ENCODE measurements around the gene SERPINE2. TPM values are rescaled to one million over a fixed set of nuclear protein-coding genes. Genes with fewer than 3 reads are reported as not detected.
A peak's percentile ranks its signal among the peaks of the same experiment; 100 is the strongest.

Gene SERPINE2
- total RNA-seq, 2 experiments from 2014 or later, result 22.2 to 22.5 TPM

DNA sequence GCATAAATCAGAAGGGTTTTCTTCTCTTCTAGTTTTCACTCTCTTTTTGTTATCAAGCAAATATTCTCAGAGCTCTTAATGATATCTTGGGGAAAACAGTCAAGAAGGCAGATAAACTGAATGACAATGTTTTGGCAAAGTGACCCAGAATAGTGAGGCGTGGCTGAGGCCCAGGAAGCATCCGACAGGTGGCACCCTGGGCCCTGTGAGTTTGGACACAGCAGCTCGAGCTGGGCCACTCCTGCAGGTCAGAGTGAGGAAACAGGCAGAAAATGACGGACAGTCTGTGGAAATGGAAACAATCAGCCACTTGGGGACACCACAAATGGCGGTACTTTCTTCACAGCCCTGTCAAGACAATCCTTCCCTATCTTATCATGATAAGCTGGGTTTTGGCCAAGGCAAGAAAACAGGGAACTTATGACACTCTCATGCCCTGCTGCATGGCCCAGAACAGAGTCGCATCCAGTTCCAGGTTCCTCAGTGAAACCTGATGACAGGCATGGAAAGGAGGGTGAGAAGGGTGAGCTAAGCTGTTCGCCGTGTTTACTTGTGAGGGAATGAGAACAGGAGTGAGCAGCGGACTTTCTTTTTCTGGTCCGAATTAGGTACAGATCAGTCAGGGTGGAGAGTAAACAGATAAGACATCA is 49.8 kb downstream of the SERPINE2 start:
- H3K27me3 Mint-ChIP-seq (ENCODE audit: low read depth), result no peaks in the 10 kb centered on the region
- ChIA-PET POLR2A (no interaction called here), CTCF (interaction anchor here (0.6 to 3.6 kb wide), 3 partner anchors 17 to 295 kb away, joined by 3 to 19 read pairs (median 3); no protein-coding TSS in a partner anchor)
- no peaks in the 10 kb centered on the region for H3K9me3 Mint-ChIP-seq (ENCODE audit: insufficient read depth)
- DNase-seq (no peak), ATAC-seq (no peak)
- H3K4me1 Mint-ChIP-seq (ENCODE audit: low read depth), result peaks cover 4% of the 10 kb centered on the region
- no peak overlapping the region for H3K4me3 Mint-ChIP-seq
- peaks cover 4% of the 10 kb centered on the region for H3K36me3 Mint-ChIP-seq (ENCODE audit: low read depth)
- no peak overlapping the region for H3K27ac Mint-ChIP-seq

GRCh38 chr2:223981241-223981640 is 57.8 kb downstream of the SERPINE2 start:
- DNase-seq, result no peak
- no peak overlapping the region for H3K27ac Mint-ChIP-seq
- ChIA-PET CTCF (interaction anchor here (2.1 to 3.0 kb wide), 2 partner anchors 12 to 303 kb away, joined by 8 to 17 read pairs; no protein-coding TSS in a partner anchor), POLR2A (no interaction called here)
- H3K9me3 Mint-ChIP-seq (ENCODE audit: insufficient read depth), result no peaks in the 10 kb centered on the region
- H3K27me3 Mint-ChIP-seq (ENCODE audit: low read depth), result no peaks in the 10 kb centered on the region
- peaks cover 7% of the 10 kb centered on the region for H3K36me3 Mint-ChIP-seq (ENCODE audit: low read depth)
- ATAC-seq, result no peak
- peaks cover 2% of the 10 kb centered on the region for H3K4me1 Mint-ChIP-seq (ENCODE audit: low read depth)
- no peak overlapping the region for H3K4me3 Mint-ChIP-seq

DNA sequence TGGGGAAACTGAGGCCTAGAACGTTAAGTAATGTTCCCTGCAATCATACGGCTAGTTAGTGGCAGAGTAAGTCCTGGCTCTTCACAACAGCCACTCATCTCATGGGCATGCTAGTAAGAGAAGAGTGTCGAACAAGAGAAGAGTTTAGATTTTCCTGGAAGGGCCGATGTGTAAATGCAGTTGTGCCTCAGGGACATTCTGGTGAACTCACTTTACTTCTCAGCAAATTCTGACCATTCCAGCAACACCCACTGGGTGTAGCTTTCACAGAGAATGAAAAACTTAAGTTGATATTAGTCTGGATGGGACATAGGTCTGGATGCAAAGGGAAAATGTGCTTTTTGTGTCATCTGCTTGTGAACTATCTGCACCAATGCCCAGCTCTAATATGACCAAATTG is 58.3 kb downstream of the SERPINE2 start:
- no peak overlapping the region for H3K27ac Mint-ChIP-seq
- H3K4me3 Mint-ChIP-seq, result no peak overlapping the region
- peaks cover 2% of the 10 kb centered on the region for H3K4me1 Mint-ChIP-seq (ENCODE audit: low read depth)
- no peaks in the 10 kb centered on the region for H3K9me3 Mint-ChIP-seq (ENCODE audit: insufficient read depth)
- POLR2A ChIA-PET, result no interaction called here
- ATAC-seq (no peak), DNase-seq (no peak)
- peaks cover 7% of the 10 kb centered on the region for H3K36me3 Mint-ChIP-seq (ENCODE audit: low read depth)
- CTCF ChIA-PET, result interaction anchor here (2.1 to 4.1 kb wide), 3 partner anchors 11 to 304 kb away, joined by 8 to 25 read pairs (median 17); no protein-coding TSS in a partner anchor
- no peaks in the 10 kb centered on the region for H3K27me3 Mint-ChIP-seq (ENCODE audit: low read depth)

GRCh38 chr2:223980397-223980735 is 58.7 kb downstream of the SERPINE2 start:
- H3K27ac Mint-ChIP-seq, result no peak overlapping the region
- peaks cover 7% of the 10 kb centered on the region for H3K36me3 Mint-ChIP-seq (ENCODE audit: low read depth)
- no peak overlapping the region for H3K4me3 Mint-ChIP-seq
- CTCF ChIA-PET, result interaction anchor here (2.1 to 4.1 kb wide), 3 partner anchors 11 to 304 kb away, joined by 8 to 25 read pairs (median 17); no protein-coding TSS in a partner anchor
- H3K9me3 Mint-ChIP-seq (ENCODE audit: insufficient read depth), result no peaks in the 10 kb centered on the region
- ATAC-seq (no peak), DNase-seq (no peak)
- H3K27me3 Mint-ChIP-seq (ENCODE audit: low read depth), result no peaks in the 10 kb centered on the region
- POLR2A ChIA-PET, result no interaction called here
- peaks cover 2% of the 10 kb centered on the region for H3K4me1 Mint-ChIP-seq (ENCODE audit: low read depth)

DNA sequence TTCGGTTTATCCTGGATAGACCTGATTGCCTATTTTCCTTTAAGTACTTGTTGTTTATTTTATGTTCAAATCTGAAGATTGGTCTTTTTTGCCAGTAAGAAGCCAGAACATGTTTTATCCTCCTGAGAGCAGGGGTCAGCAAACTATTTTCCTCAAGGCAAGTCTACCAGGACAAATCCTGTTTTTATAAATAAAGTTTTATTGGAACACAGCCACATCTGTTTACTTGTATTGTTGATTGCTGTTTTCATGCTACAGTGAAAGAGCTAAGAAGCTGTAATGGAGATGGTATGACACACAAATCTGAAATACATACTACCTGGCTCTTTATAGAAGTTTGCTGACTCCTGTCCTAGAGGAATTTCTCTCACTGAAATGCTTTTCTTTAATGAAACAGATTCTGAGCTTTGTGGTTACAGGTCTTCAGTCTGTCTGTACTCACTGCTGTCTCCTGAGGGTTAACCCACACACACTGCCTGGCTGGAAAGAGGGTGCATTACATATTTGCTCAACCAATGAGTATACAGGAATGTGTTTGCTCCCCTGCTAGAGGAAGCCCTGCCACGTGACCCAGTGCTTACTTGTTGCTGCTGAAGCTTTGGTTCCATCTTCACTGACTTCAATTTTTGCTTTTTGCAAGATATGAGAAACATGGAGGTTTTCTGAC is 59.2 kb downstream of the SERPINE2 start:
- Mint-ChIP-seq H3K36me3 (ENCODE audit: low read depth) (peaks cover 7% of the 10 kb centered on the region), H3K9me3 (ENCODE audit: insufficient read depth) (no peaks in the 10 kb centered on the region), H3K27ac (no peak overlapping the region), H3K4me3 (no peak overlapping the region), H3K27me3 (ENCODE audit: low read depth) (no peaks in the 10 kb centered on the region), H3K4me1 (ENCODE audit: low read depth) (peaks cover 2% of the 10 kb centered on the region)
- DNase-seq (no peak), ATAC-seq (no peak)
- CTCF ChIA-PET, result interaction anchor here (2.1 to 4.1 kb wide), 3 partner anchors 10 to 305 kb away, joined by 8 to 25 read pairs (median 17); no protein-coding TSS in a partner anchor
- POLR2A ChIA-PET, result no interaction called here

- POLR2A ChIA-PET, result no interaction called here
- no peak for ATAC-seq
- DNase-seq, result no peak
- Mint-ChIP-seq H3K4me1 (ENCODE audit: low read depth) (peaks cover under 1% of the 10 kb centered on the region), H3K27me3 (ENCODE audit: low read depth) (no peaks in the 10 kb centered on the region), H3K4me3 (no peak overlapping the region), H3K27ac (no peak overlapping the region), H3K9me3 (ENCODE audit: insufficient read depth) (no peaks in the 10 kb centered on the region), H3K36me3 (ENCODE audit: low read depth) (peaks cover 3% of the 10 kb centered on the region)
- CTCF ChIA-PET, result interaction anchor here (1.0 to 4.1 kb wide), 3 partner anchors 8 to 306 kb away, joined by 3 to 25 read pairs (median 8); no protein-coding TSS in a partner anchor
Measured at GRCh38 chr2:223978451-223978850, 60.6 kb downstream of the SERPINE2 start.

DNA sequence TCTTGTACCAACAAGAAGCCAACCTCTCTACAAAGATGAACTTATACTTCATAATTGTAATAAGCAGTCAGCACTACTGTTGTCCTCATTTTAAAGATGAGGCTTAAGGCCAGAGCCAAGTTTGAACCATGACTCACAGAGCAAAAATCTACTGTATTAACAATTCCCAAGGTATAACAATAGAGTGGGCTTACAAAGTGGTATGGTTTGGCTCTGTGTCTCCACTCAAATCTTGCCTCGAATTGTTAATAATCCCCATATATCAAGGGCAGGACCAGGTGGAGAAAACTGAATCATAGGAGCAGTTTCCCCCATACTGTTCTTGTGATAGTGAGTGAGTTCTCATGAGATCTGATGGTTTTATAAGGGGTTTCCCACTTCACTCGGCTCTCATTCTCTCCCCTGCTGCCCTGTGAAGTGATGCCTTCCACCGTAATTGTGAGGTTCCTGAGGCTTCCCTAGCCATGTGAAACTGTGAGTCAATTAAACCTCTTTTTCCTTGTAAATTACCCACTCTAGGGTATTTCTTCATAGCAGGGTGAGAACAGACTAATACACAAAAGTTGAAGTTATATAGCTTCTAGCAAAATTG is 62.4 kb downstream of the SERPINE2 start:
- Mint-ChIP-seq H3K4me1 (ENCODE audit: low read depth) (no peaks in the 10 kb centered on the region), H3K27ac (no peak overlapping the region), H3K27me3 (ENCODE audit: low read depth) (no peaks in the 10 kb centered on the region), H3K36me3 (ENCODE audit: low read depth) (peaks cover 3% of the 10 kb centered on the region), H3K9me3 (ENCODE audit: insufficient read depth) (no peaks in the 10 kb centered on the region), H3K4me3 (no peak overlapping the region)
- DNase-seq, result no peak
- ChIA-PET CTCF (interaction anchor here (4.1 kb wide), 1 partner anchor 17 kb away, joined by 25 read pairs; no protein-coding TSS in a partner anchor), POLR2A (no interaction called here)
- ATAC-seq, result no peak

GRCh38 chr2:223973606-223974005 is 65.5 kb downstream of the SERPINE2 start:
- Mint-ChIP-seq H3K36me3 (ENCODE audit: low read depth) (peaks cover 4% of the 10 kb centered on the region), H3K27me3 (ENCODE audit: low read depth) (no peaks in the 10 kb centered on the region), H3K4me3 (no peak overlapping the region), H3K9me3 (ENCODE audit: insufficient read depth) (no peaks in the 10 kb centered on the region), H3K4me1 (ENCODE audit: low read depth) (peaks cover 2% of the 10 kb centered on the region), H3K27ac (no peak overlapping the region)
- ATAC-seq, result no peak
- POLR2A ChIA-PET, result no interaction called here
- no peak for DNase-seq
- CTCF ChIA-PET, result interaction anchor here (6.6 kb wide), 1 partner anchor 21 kb away, joined by 76 read pairs; no protein-coding TSS in a partner anchor

- ATAC-seq, result no peak
- Mint-ChIP-seq H3K36me3 (ENCODE audit: low read depth) (peaks cover 9% of the 10 kb centered on the region), H3K27me3 (ENCODE audit: low read depth) (no peaks in the 10 kb centered on the region), H3K27ac (no peak overlapping the region), H3K4me1 (ENCODE audit: low read depth) (peaks cover 2% of the 10 kb centered on the region), H3K9me3 (ENCODE audit: insufficient read depth) (no peaks in the 10 kb centered on the region), H3K4me3 (no peak overlapping the region)
- ChIA-PET POLR2A (no interaction called here), CTCF (interaction anchor here (0.7 to 6.6 kb wide), 6 partner anchors 10 to 396 kb away, joined by 3 to 76 read pairs (median 4); no protein-coding TSS in a partner anchor)
- no peak for DNase-seq
Measured at GRCh38 chr2:223972656-223973102, 66.4 kb downstream of the SERPINE2 start.

- H3K27ac Mint-ChIP-seq, result no peak overlapping the region
- ATAC-seq (no peak), DNase-seq (no peak)
- ChIA-PET POLR2A (interaction anchor here (2.0 kb wide), 1 partner anchor 54 kb away, joined by 7 read pairs; no protein-coding TSS in a partner anchor), CTCF (interaction anchor here (1.1 to 6.6 kb wide), 14 partner anchors 11 to 397 kb away, joined by 3 to 157 read pairs (median 10); partner anchors contain the start of gene MRPL44)
- H3K27me3 Mint-ChIP-seq (ENCODE audit: low read depth), result no peaks in the 10 kb centered on the region
- H3K9me3 Mint-ChIP-seq (ENCODE audit: insufficient read depth), result no peaks in the 10 kb centered on the region
- H3K36me3 Mint-ChIP-seq (ENCODE audit: low read depth), result peaks cover 14% of the 10 kb centered on the region
- no peak overlapping the region for H3K4me3 Mint-ChIP-seq
- peaks cover 3% of the 10 kb centered on the region for H3K4me1 Mint-ChIP-seq (ENCODE audit: low read depth)
Measured at GRCh38 chr2:223971731-223972130, 67.4 kb downstream of the SERPINE2 start.

DNA sequence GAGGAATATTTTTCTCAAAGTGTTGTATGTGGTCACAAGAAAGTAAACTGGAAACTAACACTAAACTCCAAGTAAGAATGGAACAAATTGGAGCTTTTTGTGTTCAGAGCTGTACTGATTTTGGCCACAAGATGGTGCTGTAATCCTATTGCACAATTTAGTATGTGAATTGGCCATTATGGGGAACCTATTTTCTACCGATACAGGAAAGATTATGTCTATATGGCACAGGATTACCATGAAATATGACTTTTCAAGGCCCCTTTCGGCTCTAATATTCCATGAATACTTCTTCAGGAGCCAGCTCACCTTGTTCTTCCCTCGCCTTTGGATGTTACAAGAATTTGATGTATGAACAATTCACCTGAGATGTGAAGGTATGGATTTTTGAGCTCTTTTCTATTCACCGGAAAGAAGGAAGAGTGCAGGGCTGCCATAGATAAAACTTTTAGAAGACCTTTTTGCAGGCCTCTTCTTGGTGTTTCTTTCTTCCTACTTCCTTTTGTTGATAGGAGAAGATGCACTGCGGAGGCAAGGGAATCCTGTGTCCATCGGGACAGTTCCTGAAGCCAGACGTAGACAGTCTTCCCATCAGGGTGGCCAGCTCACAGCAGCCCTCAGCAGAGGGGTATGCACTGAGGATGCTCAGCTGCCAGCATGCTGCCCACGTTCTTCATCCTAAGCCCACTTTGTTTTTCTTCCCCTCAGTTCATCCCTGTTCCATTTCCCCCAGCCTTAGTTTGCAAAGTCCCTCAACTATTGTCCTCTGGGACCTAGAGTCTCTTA is 68.5 kb downstream of the SERPINE2 start:
- H3K27ac Mint-ChIP-seq, result no peak overlapping the region
- H3K4me1 Mint-ChIP-seq (ENCODE audit: low read depth), result peaks cover 6% of the 10 kb centered on the region
- peak; percentile 76 for DNase-seq
- H3K4me3 Mint-ChIP-seq, result no peak overlapping the region
- POLR2A ChIA-PET, result interaction anchor here (2.0 kb wide), 1 partner anchor 55 kb away, joined by 7 read pairs; no protein-coding TSS in a partner anchor
- no peaks in the 10 kb centered on the region for H3K9me3 Mint-ChIP-seq (ENCODE audit: insufficient read depth)
- peaks cover 18% of the 10 kb centered on the region for H3K36me3 Mint-ChIP-seq (ENCODE audit: low read depth)
- peak; percentile 83 for ATAC-seq
- CTCF ChIA-PET, result interaction anchor here (0.6 to 6.6 kb wide), 51 partner anchors 8 to 809 kb away, joined by 3 to 157 read pairs (median 4); partner anchors contain the start of genes MRPL44, SERPINE2 and WDFY1
- H3K27me3 Mint-ChIP-seq (ENCODE audit: low read depth), result no peaks in the 10 kb centered on the region

Measured in activated CD8-positive, alpha-beta T cell treated with anti-CD3 and anti-CD28 coated beads, Interleukin-2, amount 10 ng/mL, durations not matched to agents 7 days and 5 days (primary cell).